Peyer's patch (tissue), 4 donors: ENCODE data around the gene DMBX1. TPM values are rescaled to one million over a fixed set of nuclear protein-coding genes. Genes with fewer than 3 reads are reported as not detected.
A peak's percentile ranks its signal among the peaks of the same experiment; 100 is the strongest.

Source experiments
- DNase-seq, 3 donors: peaks; one replicate each; pipeline ENCODE4 v3.0.0-alpha.2; 2017 to 2019
- H3K27ac ChIP-seq, 4 donors: fragments of 200-600 bp; sonication (generic); one replicate each; pipeline ENCODE4 v1.5.1; 2016 to 2019
- H3K27me3 ChIP-seq, 2 donors: fragments of 200-600 bp; sonication (generic); one replicate each; pipeline ENCODE4 v1.5.1; 2019
- H3K36me3 ChIP-seq, 3 donors: fragments of 200-600 bp; sonication (generic); one replicate each; pipeline ENCODE4 v1.5.1; 2016 to 2019
- H3K4me1 ChIP-seq, 4 donors: fragments of 200-600 bp; sonication (generic); one replicate each; pipeline ENCODE4 v1.5.1; 2016 to 2019
- H3K4me3 ChIP-seq, 4 donors: fragments of 200-600 bp; sonication (generic); 1 replicate in 3 of 4; 2 replicates in 1 of 4; pipeline ENCODE4 v1.5.1; 2016 to 2019; ENCODE audit warnings: mild to moderate bottlenecking in 1 of 4
- H3K9me3 ChIP-seq, 4 donors: fragments of 200-600 bp; sonication (generic); one replicate each; pipeline ENCODE4 v1.5.1; 2016 to 2019; ENCODE audit warnings: mild to moderate bottlenecking in 1 of 4
- POLR2A ChIP-seq, 2 donors: fragments of 450-650 bp; IDR thresholded peaks; one replicate each; pipeline ENCODE4 v1.5.1; 2017; ENCODE audit warnings: antibody characterized with exemption in 2 of 2, mild to moderate bottlenecking in 2 of 2, moderate library complexity in 2 of 2
- total RNA-seq, 4 donors: library from RNA; depleted of rRNA; stranded (reverse); fragments of >200 nt; gene quantifications; one replicate each; pipeline ENCODE4 v1.1.0, GENCODE V29; 2016
- TF ChIP-seq, protein P1 (sequence below), 6 experiments: fragments of 450-650 bp in 4 of 6; fragments of 200-600 bp in 2 of 6; sonication (generic) in 1 of 6; IDR thresholded peaks; one replicate each; pipeline ENCODE4 v1.5.1; 2017 to 2019; ENCODE audit warnings: antibody characterized with exemption in 6 of 6, mild to moderate bottlenecking in 3 of 6, moderate library complexity in 1 of 6

DMBX1 gene
- total RNA-seq, 4 donors from 2014 or later: not detected

DNA sequence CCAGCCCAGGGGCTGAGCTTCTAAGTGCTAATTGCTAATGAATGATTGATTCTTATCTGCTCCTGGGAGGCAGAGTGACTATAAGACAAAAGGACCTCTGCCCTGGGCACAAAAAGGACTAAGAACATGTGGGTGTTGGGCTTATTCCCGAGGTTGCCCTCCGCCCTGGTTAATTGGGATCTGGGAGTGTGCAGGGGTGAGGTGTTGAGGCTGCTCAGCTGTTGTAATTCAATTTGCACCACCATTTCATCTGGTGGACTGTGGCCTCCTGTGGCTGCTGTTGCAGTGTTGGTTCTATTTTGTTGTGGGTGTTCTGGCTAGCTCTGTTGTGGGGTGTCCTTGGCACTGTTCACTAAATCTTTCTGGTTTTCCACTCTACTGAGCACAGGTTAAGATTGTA lies 48.5 kb downstream of the DMBX1 start:
- Histone ChIP-seq H3K27ac (no peak overlapping the region), H3K36me3 (no peaks in the 10 kb centered on the region), H3K27me3 (peaks cover 0 to under 1% of the 10 kb centered on the region in 2 donors), H3K4me3 (no peak overlapping the region), H3K9me3 (no peaks in the 10 kb centered on the region), H3K4me1 (peaks cover 0 to 6% (median 2%) of the 10 kb centered on the region in 4 donors)
- peak in 1 of 3 donors; percentile 56 for DNase-seq
- TF ChIP-seq, protein P1, sequence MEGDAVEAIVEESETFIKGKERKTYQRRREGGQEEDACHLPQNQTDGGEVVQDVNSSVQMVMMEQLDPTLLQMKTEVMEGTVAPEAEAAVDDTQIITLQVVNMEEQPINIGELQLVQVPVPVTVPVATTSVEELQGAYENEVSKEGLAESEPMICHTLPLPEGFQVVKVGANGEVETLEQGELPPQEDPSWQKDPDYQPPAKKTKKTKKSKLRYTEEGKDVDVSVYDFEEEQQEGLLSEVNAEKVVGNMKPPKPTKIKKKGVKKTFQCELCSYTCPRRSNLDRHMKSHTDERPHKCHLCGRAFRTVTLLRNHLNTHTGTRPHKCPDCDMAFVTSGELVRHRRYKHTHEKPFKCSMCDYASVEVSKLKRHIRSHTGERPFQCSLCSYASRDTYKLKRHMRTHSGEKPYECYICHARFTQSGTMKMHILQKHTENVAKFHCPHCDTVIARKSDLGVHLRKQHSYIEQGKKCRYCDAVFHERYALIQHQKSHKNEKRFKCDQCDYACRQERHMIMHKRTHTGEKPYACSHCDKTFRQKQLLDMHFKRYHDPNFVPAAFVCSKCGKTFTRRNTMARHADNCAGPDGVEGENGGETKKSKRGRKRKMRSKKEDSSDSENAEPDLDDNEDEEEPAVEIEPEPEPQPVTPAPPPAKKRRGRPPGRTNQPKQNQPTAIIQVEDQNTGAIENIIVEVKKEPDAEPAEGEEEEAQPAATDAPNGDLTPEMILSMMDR (IDR thresholded peaks at IDR 0.05): no peak
- TF ChIP-seq POLR2A (IDR thresholded peaks at IDR 0.05): no peak

Other genes with a start within 250 kb of the DMBX1 start
- gene RAD54L, start 242.1 kb upstream of the DMBX1 start, total RNA-seq: 10 to 100 TPM in 2 of 4 donors, 1 to 10 TPM in 2; 3.9 to 71.8 (median 10.3) TPM
- 10 to 100 TPM; 19.8 to 72.3 (median 65.3) TPM for gene LRRC41, start 186.2 kb upstream of the DMBX1 start, total RNA-seq
- gene UQCRH, start 186.1 kb upstream of the DMBX1 start, total RNA-seq: 100 to 1,000 TPM; 230 to 300 (median 262) TPM
- 10 to 100 TPM; 12.8 to 29.4 (median 18.0) TPM for gene NSUN4, start 149.0 kb upstream of the DMBX1 start, total RNA-seq
- 100 to 1,000 TPM; 107 to 230 (median 152) TPM for gene FAAH, start 95.5 kb upstream of the DMBX1 start, total RNA-seq
- gene KNCN, start 61.8 kb downstream of the DMBX1 start, total RNA-seq: not detected
- 100 to 1,000 TPM in 1 of 4 donors, 10 to 100 TPM in 3; 51.3 to 134 (median 94.2) TPM for gene MKNK1, start 114.4 kb downstream of the DMBX1 start, total RNA-seq
- gene MOB3C, start 127.0 kb downstream of the DMBX1 start, total RNA-seq: 10 to 100 TPM in 3 of 4 donors, 1 to 10 TPM in 1; 7.7 to 22.3 (median 14.5) TPM
- gene ATPAF1, start 178.5 kb downstream of the DMBX1 start, total RNA-seq: 10 to 100 TPM; 14.0 to 46.8 (median 34.8) TPM
- gene TEX38, start 182.0 kb downstream of the DMBX1 start, total RNA-seq: not detected
- gene EFCAB14, start 229.3 kb downstream of the DMBX1 start, total RNA-seq: 100 to 1,000 TPM in 1 of 4 donors, 10 to 100 TPM in 3; 86.6 to 153 (median 96.9) TPM